NCI-H146 (cell line): ENCODE data around the gene DNAJC16.
A peak's percentile ranks its signal among the peaks of the same experiment; 100 is the strongest.
"Not testable (repeated sequence)": the region's sequence is repeated elsewhere in the genome, so short reads cannot be mapped to it uniquely, and the experiment has no call there.

ENCODE experiments used
- DNase-seq: peaks from one replicate; lab custom pipeline; 2025; lab: John Stamatoyannopoulos, UW

The DNAJC16 gene

GRCh38 chr1:15583016-15583706 is 56.5 kb downstream of the DNAJC16 start:
- DNase-seq: no peak

GRCh38 chr1:15584489-15585363 is 58.1 kb downstream of the DNAJC16 start, which contains the start of gene AGMAT:
AGMAT (minus strand) TSS chr1:15585051; CDS start chr1:15584967, 84 bp downstream.
- DNase-seq: peak; percentile 38

- DNase-seq: no peak
These were observed 65.6 kb downstream of the DNAJC16 start for GRCh38 chr1:15592285-15592684.

- no peak for DNase-seq
These were observed 69.4 kb downstream of the DNAJC16 start for GRCh38 chr1:15595809-15596617.

GRCh38 chr1:15598436-15598835 is 71.8 kb downstream of the DNAJC16 start:
- DNase-seq: no peak

GRCh38 chr1:15603050-15603965 is 76.7 kb downstream of the DNAJC16 start:
- DNase-seq: peak; percentile 95

- DNase-seq: not testable (repeated sequence)
These were observed 77.3 kb downstream of the DNAJC16 start for GRCh38 chr1:15603966-15604282.

GRCh38 chr1:15604400-15604799 is 77.8 kb downstream of the DNAJC16 start:
- not testable (repeated sequence) for DNase-seq

GRCh38 chr1:15605398-15606383 is 79.0 kb downstream of the DNAJC16 start:
- DNase-seq: peak; percentile 17

GRCh38 chr1:15609631-15610030 is 83.0 kb downstream of the DNAJC16 start:
- DNase-seq: no peak

GRCh38 chr1:15610167-15610566 is 83.5 kb downstream of the DNAJC16 start:
- DNase-seq: no peak

- no peak for DNase-seq
These were observed 89.9 kb downstream of the DNAJC16 start for GRCh38 chr1:15616373-15617172.

GRCh38 chr1:15617173-15618076 is 90.8 kb downstream of the DNAJC16 start, which contains the start of gene DDI2:
DDI2 (plus strand) TSS chr1:15617458; CDS start chr1:15617671, 213 bp downstream.
- peak; percentile 91 for DNase-seq

GRCh38 chr1:15618077-15618654 is 91.5 kb downstream of the DNAJC16 start:
- DNase-seq: no peak

- DNase-seq: no peak
These were observed 92.2 kb downstream of the DNAJC16 start for GRCh38 chr1:15618655-15619525.

GRCh38 chr1:15620155-15620545 is 93.5 kb downstream of the DNAJC16 start:
- no peak for DNase-seq
